Activated effector memory CD4-positive, alpha-beta T cell treated with Interleukin-2 at 50 U/mL for 16 hours (primary cell): ENCODE results near the gene ART3.

Experiments
- DNase-seq: peaks from one replicate; pipeline ENCODE4 v3.0.0-alpha.2; 2020

The ART3 gene

DNA sequence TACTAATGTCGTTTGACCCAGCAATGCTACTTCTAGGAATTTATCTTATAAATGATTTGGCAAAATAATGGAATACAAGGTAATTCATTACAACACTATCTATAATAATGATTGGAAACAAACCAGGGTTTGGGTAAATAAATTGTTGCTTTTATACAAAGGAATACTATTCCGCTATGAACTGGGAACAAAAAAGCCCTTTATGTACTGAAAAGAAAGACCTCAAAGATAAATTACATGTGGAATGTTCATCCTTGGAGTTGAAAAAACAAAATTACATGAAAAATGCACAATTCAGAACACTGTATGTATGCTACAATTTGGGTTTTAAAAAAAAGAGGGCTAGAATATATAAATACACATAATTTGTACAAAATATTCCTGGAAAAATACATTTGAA, 78.8 kb downstream of the ART3 start:
- no peak for DNase-seq

DNA sequence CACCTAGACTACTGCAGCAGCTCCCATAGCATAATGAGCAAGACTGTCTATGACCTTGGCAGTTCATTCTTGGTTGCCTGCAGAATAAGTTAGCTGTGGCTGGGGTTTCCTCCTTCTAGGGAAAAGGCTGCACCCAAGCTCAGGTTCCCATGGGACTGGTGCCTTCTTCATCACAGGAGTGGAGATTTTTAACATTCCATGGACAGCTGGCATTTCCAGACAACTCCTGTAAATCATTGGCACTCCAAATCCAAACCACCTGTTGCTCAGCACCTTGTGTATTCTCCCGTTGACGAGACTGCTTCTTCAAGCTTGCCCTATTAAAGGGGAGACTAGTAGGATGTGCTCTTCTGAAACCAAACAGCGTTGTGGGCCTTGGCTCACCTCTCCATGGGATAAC, 81.5 kb downstream of the ART3 start:
- DNase-seq = no peak

DNA sequence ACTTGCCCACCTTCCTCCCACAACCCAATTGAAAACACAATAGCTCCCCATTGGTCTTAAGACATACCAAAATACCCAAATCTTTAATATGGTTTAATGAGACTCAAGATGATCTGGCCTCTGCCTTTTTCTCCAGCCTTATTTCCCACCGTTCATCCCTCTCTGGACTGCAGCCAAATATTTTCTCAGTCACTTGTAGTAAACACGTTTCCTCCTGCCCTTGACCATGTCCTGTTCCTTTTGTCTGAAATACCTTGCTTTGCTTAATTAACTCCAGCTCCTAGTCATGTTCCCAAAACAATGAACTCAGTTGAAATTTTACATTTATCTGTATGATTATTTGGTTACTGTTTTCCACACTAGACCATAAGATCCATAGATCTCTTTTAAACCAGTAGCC, 82.1 kb downstream of the ART3 start:
- no peak for DNase-seq

DNA sequence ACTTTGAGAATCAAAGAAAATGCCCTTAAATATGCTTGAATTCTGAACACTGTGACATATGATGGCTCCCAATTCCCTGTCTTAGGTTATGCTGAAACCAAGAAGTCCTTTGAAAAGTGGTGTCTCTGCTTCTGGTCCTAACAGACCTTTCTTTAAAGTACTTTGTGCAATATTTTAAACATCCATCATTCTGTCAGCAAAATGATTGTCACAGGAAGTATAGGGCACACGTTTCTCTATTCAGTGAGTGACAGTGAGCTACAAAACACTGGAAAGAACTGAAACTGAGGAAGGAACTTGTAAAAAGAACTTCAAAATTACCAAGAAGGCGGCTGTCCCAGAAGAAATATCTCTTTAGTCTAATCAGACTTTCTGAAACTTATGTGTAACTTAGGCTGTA, 85.8 kb downstream of the ART3 start:
- no peak for DNase-seq
